GM21576 (cell line): ENCODE measurements around the gene MAP3K7CL.

ENCODE experiments used
- ATAC-seq: cut with Tn5 transposase; IDR thresholded peaks from one replicate; pipeline ENCODE4 v1.9.1; 2021; ENCODE audit warnings: mild to moderate bottlenecking, moderate library complexity; ENCODE audit not compliant: unreplicated experiment

Gene MAP3K7CL

DNA sequence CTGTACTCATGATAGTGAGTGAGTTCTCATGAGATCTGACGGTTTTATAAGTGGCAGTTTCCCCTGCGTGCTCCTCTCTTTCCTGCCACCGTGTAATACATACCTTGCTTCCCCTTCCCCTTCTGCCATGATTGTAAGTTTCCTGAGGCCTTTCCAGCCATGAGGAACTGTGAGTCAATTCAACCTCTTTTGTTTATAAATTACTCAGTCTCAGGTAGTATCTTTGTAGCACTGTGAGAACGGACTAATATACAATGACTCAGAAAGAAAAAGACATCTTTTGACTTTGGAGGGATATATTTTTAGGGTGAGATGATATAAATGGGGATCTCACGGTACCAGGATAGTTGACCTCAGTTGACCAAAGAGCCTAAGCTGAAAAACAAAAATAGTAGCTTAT, 93.6 kb downstream of the MAP3K7CL start:
- peak; percentile 59 for ATAC-seq
